RKO (cell line): Measurements from ENCODE around the gene FNDC3B.
A peak's percentile ranks its signal among the peaks of the same experiment; 100 is the strongest.
"Not testable (repeated sequence)": the region's sequence is repeated elsewhere in the genome, so short reads cannot be mapped to it uniquely, and the experiment has no call there.

Experiments
- DNase-seq: peaks from one replicate; pipeline ENCODE4 v3.0.0-alpha.2; 2016; ENCODE audit warnings: low spot score

Gene FNDC3B

DNA sequence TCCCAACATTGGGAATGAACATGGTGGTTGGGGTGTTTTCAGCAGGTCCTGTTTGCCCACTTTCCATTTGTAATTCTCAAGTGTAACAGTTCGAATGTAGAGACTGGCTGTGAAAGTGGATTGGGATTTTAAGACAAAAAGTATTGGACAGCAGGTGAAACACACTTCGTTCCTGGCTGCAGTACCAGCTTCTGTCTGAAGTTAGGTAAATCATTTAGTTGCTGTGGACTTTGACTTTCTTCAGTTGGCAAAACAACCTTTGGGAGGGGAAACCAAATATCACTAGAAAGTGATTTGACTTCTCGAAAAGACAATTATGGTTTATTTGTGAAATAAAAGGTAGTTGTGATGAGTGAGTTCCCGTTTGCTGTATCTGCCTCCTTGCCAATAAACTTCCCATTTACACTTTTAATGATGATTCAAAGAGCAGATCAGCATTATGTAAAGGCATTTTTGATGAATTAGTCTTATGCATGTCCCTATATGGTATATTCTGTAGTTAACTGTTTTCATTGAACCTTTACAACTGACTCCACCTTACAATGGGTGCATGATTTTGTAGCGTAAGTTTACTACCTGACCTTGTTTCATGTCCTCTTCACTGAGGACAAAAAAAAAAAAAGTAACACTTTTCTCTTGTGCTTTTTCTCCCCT, 34.0 kb downstream of the FNDC3B start:
- no peak for DNase-seq

DNA sequence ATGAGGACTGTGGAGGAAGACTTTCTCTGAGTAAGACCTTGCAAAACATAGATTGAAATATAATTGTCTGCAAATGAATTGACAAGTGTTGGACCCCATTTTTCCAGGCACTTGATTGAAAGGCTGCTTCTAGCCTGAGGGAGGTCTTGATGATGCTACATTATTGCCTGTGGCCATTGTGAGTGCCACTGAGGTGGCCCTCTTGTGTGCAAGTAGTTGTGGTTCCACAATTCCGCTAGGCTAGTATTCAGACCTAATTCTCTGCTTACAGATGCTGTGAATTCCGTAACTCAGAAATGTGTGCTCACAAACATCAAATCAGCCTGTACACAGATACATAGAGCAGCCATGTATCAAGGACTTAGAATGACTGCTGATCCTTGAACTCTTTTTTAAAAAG, 34.7 kb downstream of the FNDC3B start:
- DNase-seq: no peak

DNA sequence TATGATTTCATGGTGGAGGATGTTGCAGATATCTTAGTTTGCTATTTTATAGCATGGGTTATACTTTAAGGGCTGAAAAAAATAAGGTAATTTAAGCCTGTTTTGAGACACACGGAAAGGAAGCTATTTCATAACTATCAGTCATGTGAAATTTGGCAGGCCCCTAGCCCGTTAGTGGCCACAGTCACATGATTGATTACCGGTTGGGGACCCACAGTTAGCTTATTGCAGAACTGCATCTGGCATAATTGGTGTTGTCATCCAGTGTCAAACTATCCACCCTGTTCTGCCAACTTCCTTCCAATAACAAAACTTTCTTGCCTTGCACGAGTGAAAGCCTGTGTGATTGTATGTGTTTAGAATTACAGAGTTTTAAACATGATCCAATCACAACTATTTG, 35.2 kb downstream of the FNDC3B start:
- no peak for DNase-seq

DNA sequence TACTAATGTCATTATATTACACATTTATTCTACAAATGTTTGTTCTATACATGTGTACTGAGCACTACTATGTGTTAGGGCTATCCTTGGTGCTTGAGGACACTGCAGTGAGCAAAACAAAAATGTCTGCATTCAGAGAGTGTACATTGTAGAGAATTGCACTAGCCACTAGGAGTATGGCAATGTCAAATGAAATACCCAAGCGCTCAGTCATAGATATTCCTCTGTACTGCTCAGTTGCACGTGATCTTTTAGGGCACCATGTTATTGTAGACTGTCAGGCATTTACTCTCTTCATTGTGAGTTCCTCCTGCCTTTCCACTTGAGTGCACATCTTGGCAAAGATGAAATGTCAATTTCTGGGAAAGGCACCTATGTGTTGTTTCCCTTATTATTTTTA, 36.8 kb downstream of the FNDC3B start:
- peak; percentile 27 for DNase-seq

DNA sequence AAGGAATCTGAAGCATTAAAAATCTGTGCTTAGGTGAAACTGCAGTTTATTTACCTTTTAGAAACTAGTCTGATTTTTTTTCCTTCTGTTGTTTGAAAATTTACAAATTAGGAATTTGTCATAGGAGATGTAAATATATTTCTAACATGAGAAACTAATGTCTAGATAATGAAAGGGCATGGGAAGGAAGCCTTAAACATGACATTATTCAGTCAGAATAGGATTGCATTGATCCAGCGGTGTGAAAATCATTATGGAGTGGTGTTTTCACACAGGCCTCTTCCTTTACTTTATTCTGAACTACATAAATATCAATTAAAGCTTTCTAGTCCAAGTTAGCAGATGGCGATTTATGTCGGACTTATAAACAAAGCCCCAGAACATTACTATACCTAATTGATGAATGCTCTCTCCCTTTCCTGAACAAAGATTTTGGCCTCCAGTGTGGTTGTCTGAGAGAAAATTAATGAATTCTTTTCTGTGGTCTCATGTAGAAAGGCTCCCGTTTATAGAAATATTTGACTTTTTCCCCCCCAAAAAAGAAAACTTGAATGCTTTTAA, 37.9 kb downstream of the FNDC3B start:
- no peak for DNase-seq

DNA sequence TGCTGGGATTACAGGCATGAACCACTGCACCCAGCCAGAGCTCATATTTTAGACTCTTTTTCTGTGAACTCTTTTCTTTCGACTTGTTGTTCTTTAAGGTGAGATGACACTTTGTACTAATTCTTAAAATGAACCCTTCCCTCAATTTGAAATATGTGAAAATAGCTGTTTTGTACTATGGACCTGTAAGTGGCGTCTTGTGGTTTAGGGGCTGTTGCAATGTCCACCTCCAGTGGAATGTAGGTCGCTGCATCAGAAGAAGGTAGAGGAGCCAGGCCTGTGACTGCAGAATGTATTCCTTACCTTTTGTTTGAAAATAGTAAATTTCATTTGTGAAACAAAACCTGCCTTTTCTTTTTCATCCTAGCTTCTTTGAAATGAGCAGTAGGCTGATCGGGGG, 38.9 kb downstream of the FNDC3B start:
- no peak for DNase-seq

DNA sequence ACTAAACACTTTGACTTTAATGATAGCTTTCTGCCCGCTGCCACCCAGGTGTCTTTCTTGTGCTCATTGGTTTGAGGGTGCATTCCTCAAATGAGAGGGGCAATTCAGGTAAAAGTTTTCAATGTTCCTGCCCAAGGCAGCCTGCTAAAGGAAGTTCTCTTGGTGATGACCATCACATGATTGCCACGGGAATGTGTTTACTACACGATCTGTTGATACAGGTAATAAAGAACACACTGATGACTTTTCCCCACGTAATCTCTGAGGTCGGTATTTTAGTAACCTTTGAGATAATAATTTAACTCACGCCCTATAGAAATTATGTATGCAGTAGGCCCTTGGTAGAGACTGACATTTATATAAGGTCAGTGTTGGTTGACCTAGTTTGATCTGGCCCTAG, 39.3 kb downstream of the FNDC3B start:
- no peak for DNase-seq

DNA sequence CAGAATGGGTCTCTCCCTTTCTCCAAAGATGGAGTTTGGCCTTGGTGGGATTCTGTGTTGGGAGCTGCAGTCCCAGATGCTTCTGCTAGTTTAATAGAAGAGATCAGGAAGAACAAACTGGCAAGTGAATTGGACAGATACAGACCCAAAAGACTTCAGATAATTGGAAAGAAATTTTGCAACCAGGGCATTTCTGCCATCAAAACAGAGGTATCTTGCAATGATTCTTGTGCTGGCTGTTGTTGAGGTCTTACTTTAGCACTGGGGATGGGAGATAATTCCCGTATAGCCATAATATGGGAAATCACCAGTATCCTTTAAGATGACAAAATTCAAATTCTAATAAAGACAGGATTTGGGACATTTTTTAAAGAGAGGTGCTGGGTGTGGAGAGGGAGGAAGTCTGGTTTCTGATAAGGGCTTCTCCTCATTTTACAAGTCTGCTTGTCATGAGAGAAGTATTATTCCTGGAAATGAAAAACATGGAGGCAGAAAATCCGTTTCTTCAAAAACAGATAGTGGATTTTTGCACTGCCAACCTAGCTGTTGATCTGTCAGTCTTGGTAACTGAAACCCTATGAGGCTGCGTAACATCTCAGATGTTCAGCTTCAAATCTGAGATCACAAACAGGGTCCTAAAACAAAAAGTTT, 40.1 kb downstream of the FNDC3B start:
- DNase-seq: no peak

DNA sequence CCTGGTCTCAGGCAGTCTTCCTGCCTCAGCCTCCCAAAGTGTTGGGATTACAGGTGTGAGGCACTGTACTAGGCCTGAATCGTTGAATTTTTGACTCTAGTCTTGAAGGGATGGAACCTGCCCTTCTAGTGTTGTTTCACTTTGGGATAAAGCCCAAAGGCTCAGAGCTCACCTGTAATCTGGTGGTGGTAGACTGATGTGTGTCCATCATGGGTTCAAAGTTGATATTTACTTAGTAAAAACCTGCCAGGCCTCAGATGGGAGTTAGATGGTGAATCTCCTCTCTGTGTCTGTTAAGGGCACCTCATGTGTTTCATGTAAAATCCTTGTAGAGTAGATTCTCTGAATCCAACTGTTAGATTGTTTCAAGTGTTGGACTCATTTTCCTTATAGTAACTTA, 41.1 kb downstream of the FNDC3B start:
- DNase-seq: no peak

DNA sequence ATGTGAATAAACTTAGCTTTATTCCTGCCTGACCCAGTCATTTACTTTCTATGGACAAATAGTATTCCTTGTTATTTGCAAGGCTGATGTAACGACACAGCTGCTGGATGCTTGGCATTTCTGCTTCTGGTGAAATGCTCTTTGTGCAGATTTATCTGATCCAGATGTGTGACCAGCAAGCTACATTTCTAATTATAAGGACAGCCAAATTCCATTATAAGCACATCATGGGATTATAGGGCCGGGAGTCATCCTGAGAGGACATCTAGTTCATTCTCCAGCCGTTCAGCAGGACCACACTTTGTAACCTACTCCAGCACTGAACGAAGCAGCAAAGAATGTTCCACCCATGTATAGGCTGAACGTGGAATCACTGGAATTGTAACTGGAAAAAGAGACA, 42.9 kb downstream of the FNDC3B start:
- no peak for DNase-seq

DNA sequence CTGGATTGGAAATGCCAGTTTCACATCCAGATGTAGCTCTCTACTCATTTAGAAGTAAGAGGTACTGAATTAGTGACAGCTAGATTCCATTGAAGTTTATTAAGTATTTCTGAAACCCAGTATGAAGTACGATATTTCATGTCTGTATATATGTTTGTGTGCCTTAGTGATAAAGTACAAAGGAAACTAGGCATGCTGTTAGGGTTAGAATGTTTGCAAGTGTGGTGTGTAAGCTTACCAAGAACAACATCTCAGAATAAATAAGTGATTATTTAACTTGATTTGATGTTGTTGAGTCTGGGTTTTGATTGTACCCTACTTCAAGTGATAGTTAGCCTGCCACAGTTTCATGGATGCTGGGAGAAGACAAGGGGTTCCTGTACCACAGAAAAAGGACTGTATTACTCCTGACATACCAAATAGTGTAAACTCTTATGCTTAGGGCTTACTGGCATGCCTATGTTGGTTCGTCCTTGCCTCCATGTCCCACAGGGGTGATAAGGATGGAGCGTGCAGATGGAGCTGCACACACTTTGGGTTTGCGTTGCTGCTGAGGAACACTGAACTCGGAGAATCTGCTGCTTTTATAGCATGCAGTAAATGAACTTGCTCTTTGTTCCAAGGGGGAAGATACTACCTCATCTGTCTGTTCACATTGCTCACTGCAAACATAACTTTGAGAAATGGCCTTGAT, 43.6 kb downstream of the FNDC3B start:
- DNase-seq: no peak

DNA sequence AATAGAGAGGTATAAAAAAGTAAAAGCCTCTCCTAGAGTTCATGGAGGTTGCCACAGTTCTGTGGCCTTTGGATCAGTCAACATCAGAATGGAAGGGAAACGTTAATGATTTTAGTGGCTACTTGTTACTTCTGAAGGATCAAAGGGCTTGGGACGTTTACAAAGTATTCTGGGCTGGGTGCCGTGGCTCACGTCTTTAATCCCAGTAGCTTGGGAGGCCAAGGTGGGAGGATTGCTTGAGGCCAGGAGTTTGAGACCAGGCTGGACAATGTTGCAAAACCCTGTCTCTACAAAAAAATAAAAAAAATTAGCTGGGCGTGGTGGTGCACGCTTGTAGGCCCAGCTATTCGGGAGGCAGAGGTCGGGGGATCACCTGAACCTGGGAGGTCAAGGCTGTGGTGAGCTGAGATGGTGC, 44.6 kb downstream of the FNDC3B start:
- DNase-seq: no peak

DNA sequence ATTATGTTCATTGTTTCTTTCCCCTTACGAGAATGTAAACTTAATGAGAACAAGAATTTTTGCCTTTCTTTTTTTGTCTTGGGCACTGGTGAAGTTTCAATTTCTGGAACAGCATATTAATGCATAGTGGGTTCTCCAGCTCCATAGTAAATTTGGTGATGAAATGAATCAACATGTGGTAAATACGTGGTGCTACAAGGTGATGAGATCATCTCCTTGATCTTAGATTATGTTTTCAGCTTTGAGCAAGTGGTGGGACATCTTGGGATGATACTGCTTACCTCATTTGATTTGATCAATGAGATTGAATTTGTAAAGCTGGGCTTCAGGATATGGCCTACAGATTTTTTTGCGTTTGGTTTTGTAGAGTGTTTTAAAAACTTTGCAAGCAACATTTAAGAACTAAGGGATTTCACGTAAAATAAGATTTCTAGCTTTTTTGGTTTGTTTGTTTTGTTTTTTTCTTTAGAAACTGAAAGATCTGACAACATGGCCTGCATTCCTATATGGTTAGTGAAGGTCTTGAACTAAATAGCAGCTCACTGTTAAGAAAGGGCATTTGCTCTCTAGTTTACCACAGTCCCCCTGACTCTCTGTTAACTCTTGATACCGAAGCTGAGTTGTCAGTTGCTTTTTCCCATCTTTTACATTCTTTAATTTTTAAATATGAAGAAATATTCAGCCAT, 45.6 kb downstream of the FNDC3B start:
- no peak for DNase-seq

DNA sequence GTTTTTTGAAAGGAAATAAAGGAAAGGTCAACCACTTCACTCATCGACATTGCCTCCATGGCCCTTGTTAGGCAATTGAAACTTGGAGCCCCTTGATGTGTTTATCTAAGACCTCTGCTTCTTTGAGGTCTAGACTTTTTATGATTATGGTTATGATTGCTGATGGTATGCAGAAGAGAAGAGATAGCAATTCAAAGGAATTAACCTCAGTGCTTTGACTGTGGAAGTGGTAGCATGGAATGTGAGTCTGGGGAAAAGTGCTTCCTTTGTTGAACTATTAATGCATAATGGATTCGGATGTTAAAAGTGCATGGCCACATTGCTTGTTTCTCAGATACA, 46.1 kb downstream of the FNDC3B start:
- DNase-seq: no peak

DNA sequence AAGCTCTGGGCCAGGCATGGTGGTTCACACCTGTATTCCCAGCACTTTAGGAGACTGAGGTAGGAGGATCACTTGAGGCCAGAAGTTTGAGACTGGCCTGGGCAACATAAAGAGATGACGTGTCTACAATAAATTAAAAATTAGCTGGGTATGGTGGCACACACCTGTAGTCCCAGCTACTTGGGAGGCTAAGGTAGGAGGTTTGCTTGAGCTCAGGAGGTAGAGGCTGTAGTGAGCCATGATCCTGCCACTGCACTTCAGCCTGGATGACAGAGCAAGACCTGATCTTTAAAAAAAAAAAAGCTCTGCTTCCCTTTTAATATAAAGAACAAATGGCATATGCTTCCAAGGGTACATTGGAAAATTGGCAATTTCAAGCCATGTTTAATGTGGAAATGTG, 46.7 kb downstream of the FNDC3B start:
- DNase-seq: no peak

DNA sequence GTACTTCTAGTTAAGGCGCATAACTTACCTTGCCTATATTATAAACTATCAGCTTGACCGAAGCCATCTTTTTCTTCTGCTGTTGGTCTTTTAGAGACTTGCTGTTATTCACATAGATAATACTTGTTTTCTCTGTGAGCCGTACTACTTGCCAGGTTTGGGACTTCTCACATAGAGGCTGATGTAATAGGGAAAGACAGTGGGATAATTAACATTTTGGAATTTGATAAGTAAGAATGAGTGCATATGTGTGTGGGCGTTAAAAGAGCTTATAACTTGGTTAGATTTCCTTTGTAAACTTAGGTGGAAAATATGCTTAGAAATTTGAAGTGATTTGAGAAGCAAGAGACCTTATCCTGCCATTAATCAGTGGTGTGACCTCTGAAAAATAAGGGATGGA, 47.8 kb downstream of the FNDC3B start:
- DNase-seq: no peak

DNA sequence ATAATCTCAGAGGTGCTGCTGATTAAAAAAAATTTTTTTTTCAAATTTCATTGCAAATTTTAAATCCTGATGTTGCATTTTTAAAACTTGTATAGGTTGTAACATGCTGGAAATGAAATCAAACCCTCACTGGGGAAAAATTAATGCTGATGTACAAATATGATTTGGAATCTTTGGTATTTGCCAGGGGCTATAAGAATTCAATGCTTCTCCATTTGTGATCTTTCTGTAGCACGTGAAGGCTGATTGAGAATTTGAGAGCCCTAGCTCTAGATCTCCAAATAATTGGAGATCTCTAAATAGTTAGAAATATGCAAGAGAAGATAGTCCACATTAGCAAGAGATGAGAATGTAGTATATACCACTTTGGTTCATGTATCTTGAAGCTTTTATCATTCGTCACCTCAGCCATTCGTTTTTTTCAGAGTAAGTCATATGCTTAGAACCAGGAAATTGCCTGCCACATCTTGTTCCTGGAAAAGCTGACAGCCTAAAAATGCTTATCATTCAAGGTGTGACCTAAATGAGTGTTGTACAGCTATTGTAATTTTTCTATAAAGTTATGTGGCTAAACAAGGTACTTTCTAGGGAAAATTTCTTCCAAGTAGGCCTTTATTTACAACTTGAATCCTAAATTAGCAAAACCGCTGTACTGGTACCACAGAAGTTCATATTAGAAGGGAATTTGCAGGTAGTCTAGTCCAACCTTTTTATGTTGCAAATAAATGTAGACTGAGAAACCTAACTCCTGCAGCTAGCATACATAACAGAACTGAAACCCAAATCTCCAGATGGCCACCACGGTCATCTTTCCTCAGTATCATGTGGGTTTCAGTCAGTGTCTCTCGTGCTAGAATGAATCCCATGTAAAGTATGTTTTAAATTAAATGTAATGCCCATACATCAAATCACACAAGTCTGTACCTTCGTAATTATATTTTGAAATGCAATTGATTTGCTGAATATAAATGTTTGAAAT, 48.5 kb downstream of the FNDC3B start:
- no peak for DNase-seq

DNA sequence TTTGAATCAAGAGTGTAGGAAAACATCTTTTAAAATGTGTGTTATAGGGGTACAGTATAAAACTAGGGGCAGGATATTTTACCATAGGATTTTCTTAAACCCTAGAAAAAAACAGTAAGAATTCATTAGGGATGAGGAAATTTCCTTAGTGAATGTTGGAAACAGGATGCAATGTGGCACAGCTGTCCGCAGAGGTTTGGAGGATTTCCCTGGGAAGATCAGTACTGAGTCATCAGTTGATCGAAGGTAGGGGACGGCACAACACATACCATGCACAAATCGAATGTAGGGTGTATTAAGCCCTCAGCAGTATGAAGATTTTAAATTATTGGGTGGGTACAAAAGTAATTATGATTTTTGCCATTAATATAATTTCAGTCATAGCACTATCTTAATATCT, 49.9 kb downstream of the FNDC3B start:
- no peak for DNase-seq

DNA sequence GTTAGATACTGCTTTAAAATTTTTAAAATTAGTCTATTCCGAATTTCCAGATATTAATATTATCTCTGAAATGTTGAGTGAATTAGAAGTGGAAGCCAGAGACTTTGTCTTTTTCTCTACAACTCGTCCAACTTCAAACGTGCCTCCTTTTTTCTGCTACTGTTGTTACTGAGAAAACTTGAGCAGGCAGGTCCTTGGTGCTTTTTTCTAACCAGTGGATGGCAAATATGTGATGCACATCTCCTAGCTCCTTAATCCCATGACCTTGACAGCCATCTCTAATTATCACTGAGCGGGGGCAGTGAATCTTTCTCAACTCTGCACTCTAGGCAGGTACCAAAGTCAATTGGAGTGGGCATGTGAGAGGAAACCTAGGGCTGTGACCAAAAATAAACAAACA, 50.7 kb downstream of the FNDC3B start:
- no peak for DNase-seq

DNA sequence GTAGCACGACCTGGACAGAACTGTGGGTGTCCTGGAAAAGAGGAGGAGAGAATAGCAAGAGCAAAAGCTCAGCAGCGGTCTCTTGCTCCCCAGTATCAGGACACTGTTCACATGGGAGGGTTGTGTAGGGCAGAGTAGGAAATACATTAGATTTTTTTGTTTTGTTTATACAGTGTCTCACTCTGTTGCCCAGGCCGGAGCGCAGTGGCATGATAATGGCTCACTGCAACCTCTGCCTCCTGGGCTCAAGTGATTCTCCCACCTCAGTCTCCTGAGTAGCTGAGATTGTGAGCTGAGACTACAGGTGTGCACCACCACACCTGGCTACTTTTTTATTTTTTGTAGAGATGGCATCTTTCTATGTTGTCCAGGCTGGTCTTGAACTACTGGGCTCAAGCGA, 53.3 kb downstream of the FNDC3B start:
- no peak for DNase-seq

DNA sequence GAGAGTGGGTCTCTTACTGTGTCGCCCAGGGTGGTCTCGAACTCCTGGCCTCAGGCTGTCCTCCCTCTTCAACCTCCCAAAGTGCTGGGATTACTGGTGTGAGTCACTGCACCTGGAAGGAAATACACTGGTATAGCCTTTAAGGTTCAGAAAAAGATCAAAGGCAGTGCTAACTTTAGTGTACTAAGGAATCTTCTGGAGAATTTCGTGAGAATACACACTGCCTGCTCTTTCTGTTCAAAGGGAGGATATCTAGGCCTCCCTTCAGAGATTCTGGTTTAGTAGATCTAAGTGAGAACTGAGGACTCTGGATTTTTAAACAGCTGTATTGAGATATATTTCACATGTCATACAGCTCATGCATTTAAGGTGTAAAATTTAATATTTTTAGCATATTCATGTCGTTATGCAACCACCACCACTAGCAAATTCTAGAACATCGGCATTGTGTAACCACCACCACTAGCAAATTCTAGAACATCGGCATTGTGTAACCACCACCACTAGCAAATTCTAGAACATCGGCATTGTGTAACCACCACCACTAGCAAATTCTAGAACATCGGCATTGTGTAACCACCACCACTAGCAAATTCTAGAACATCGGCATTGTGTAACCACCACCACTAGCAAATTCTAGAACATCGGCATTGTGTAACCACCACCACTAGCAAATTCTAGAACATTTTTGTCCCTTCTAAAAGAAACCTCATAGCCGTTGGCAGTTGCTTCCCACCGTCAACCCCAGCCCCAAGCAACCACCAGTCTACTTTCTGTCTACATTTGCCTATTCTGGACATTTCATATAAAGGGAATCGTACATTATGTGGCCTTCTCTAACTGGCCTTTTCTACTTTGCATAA, 54.4 kb downstream of the FNDC3B start:
- not testable (repeated sequence) for DNase-seq
